HG02840 (cell line): ENCODE data around the gene PTPRT.

Experiments
- ATAC-seq: cut with Tn5 transposase; IDR thresholded peaks from one replicate; pipeline ENCODE4 v1.9.1; 2021; ENCODE audit warnings: mild to moderate bottlenecking, moderate library complexity, moderate number of reproducible peaks; ENCODE audit not compliant: unreplicated experiment, low FRiP score

The PTPRT gene

DNA sequence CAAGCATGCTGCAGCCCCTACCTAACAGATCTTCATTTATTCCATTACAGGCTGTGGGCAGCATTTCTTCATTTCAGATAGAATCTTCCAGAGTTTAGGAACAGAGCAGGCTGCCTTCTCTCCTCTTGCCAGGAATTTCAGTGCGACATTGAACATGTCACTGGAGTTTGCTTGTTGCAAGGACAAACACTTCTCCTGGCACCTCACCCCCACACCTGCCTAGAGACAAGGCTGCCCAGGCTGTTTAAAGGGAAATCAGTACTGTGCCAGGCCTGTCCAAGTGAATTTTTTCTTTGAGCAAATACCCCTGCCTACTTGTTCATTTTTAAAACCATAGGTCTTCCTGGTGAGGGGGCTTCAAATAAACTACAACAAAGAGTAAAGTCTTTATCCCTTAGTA lies 594.1 kb downstream of the PTPRT start:
- no peak for ATAC-seq

DNA sequence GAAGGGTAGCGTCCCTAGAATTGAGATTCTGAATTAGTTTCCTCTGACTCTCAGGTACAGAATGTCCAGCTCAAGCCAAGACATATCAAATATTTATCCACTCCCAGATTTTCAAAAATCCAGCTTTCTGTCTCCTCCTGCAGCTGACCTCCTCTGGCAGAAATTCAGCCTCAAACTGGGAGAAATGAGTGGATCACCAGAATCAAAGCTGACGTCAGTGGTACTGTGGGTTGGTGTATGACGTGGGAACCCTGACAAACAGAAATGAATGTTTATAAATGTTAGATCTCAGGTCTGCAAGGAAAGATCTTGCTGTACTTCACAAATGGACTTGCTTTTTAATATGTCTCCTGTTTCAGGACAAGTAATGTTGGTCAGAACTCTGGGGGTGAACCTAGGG lies 595.0 kb downstream of the PTPRT start:
- ATAC-seq: no peak

DNA sequence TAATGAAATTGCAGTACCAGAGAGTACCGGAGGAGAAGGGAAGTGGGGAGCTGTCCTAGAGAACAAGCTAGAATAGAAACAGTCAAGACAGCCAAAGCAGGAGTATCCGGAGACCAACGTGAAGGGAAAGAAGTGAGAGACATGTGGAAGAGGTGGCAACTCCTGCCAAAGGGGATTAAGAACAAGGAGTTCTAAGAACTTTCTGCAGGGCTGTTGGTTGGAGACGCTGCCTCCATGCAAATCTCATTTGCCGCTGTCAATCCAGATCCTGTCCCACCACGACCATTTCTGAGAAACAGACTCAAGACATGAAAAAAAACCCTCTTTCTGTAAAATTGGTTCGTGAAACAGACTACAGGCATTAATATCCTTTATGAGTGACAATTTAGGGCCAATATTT lies 595.7 kb downstream of the PTPRT start:
- no peak for ATAC-seq

DNA sequence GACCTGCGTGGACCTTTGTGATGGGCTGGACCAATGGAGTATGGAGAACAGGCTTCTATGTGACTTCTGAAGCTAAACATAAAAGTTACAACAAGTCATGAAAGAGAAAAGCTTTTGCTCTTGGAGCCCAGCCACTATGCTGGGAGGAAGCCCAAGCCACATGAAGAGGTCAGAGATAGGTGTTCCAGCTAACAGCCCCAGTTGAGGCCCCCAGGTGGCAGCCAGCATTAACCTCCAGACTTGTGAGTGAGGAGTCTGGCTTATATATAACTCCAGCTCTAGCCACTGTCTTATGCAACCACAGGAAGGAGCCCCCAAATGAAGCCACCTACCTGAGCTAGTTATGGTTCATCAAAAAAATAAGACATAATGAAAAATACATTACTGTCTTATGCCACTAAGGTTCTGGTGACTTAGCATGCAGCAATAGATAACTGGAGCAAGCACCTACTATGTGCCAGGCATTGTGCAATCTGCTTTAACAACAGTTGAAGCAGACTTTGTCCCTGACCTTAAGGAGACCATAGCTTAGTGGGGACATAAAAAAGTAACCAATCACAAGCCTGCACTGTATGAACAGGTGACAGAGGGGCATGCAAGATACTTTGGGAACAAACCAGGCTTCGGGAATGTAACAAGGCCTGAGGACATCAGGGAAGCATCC lies 599.6 kb downstream of the PTPRT start:
- ATAC-seq: no peak

DNA sequence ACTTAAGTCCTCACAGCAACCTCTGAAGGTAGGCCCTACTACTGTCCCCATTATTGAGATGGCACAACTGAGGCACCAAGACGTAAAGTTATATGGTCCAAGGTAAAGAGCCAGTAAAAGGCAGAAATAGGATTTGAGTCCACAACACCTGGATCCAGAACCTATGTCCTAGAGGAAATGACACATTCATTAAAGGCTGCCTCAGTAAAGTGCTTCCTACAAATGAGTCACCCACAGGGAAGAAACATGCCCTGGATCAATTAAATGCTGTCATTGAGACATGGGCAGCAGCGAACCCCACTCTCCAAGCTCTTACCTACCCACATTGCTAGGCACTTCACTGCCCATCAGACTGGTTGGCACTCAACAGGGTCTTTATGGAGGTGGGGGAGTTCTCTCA lies 600.9 kb downstream of the PTPRT start:
- ATAC-seq: no peak

DNA sequence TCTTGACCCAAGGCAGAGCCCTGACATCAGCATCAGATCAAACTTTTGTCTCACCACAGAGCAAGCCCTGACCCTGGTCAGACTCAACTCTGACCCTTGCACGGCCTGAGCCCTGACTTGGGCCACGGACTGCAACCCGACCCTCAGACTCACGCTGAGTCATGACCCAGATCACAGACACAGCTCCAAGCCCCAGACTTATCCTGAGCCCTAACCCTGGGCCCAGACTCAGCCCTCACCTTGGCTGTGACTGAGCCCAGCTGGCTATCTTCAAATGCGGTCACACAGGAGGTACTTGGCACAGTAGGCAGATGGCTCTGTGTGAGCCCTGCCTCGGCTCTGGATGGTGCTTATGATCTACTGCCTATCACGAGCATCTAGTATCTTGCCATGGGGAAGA lies 602.3 kb downstream of the PTPRT start:
- no peak for ATAC-seq

DNA sequence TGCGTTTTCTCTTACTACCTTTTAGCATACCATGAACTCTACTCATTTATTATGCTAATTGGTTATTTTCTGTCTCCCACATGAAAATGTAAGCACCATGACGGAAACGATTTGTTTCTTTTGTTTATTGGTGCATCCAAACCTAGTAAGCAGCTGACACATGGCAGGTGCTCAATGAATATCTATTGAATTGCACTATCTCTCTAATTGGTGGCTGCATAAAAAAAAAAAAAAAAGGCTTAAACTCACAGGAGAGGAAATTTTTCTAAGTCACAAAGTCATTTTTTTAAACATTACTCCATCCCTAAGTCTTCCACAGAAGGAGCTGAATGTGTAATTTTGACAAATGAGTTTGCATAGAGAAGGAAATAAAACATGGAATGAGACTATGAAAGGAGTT lies 608.4 kb downstream of the PTPRT start:
- no peak for ATAC-seq

DNA sequence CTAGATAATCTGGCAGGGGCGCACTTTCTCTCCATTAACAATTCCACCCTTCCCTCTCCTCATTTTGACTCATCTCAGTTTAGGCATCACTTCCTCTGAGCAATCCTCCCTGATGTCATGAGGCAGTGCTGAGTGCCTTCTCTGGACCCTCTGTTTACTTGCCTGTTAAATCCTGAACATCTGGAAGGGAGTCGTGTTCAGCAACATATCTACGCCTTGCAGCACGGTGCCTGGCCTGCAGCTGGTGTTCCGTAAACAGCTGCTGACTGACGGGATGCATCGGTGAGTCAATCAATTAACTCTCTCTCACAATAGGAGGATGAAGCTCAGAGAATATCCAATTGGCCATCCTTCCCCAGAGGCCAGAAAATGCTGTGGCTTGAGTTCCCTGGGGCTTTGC lies 613.5 kb downstream of the PTPRT start:
- ATAC-seq: no peak

DNA sequence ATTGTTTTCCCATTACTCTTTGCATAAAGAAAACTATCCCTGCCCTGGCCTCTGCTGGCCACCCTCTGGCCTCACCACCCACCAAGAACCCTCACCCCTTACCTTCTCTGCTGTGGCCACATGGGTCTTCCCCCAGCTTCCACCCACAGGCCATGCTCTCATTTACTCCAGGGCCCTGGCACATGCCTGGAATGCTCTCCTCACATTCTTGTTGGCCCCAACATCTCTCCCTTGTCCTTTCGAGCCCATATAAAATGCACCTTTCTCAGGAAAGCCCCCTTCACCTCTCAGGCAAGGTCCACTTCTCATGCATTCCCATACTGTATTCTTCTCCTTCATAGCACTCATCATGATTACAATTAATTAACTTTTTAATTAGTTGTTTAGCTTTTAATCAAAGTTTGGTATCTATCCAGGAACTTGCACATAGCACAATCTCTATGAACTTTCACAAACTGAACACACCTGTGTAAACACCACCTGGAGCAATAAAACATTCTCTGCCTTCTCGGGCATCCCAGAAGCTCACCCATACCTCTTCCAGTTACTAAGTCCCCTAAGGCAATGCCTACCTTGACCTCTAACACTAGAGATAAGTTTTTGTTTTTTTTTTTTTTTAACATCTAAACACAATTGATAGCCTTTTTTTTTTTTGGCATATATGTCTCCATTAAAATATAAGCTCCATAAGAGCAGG lies 617.2 kb downstream of the PTPRT start:
- ATAC-seq: no peak

DNA sequence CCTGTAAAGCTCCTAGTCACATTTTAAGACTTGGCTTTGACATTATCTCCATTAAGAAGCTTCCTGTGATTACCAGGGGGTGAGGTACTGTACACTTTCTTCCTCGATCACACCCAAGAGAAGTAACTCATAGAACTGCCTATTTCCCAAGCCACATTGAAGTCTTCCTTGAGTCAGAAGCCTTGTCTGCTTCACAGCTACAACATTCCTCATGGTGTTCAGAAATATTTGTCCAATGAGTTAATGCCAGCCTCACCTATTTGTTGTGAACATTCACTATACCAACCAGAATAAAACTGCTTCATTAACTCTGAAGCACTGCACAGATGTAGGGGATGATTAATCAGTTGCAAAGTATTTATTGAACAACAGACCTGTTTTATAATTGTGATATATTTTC lies 622.3 kb downstream of the PTPRT start:
- ATAC-seq: no peak

DNA sequence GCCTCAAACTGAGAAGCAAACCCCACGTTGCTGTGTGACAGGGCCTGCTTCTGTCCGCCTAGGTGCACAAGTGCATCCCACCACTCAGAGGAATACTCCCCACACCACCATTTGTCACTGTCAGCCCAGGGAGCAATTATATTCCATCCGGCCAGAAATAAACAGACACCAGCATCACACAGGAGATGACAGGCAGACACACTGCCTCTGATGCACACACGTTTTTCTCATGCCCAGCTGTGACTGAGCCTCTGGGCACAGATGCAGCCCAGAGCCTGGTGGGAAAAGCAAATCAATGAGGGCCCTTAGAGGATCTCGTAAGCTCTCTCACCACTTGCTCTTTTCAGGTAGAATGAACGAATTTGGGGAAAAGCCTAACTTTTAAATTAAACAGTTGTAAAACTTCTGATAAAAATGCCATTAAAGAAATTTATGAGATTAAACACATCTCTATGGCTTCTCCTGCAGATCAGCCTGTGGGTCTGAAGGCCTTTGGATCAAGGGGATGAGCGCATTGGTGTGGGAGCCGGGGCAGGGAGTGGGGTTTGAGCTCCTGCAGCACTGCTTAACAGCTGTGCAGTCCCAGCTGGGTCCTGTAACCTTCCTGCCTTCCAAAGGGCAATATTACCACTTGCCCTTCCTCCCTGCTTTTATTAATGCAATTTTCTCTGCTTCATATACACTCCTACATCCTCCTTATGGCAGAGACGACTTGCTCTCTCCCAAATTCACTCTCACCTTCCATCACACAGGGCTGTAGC lies 624.3 kb downstream of the PTPRT start:
- ATAC-seq: no peak

DNA sequence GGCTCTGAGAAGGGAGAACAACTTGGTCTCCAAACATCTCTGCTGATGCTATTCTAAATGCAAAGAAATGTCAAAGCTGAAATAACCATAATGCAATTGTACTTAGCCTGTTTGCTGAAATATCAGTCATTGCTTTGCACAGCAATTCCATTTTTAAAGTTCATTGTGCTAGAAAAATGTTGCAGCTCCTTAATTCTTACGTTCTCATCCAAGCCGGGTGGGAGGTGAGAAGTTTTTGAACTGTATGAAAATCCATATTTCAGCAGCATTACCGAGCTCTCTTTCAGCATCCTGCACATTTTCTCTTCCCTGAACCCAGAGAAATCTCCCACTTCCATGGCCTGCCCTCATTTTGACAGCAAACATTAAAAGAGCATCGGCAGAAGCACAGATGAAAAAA lies 630.0 kb downstream of the PTPRT start:
- ATAC-seq: no peak

DNA sequence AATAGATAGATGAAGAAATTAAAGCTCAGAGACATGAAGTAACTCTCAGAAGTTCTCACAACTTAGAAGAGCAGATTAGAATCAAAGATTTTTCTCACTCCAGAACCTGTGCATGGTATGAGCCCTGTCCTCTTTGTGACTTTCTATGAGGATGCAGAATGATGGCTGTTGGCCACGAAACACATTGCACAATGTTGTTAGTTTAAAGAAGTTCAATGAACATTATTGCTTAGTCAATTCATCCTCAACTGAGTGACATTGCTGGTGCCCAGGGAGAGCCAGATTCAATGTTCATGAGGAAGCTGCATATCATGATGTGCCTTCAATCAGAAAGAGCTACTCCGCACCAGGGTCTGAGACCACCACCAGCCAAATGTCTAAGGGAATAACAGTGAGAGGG lies 633.1 kb downstream of the PTPRT start:
- no peak for ATAC-seq

DNA sequence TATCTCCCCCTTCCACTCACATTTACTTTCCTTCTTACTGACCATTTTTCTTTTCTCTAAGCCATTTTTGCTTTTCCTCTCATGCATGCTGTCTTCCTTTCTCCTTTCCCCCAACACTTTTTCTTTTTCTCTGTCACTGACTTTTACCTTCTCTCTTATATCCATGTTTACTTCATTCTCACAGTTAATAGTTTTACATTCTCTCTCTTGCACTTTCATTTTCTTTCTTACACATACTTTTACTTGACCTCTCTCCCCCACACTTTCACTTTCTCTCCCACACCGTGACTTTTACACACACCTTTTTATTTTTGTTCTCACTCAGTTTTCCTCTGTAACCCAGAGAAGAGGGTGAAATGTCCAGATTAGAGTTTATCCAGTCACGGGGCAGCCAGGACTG lies 636.3 kb downstream of the PTPRT start:
- ATAC-seq: no peak

DNA sequence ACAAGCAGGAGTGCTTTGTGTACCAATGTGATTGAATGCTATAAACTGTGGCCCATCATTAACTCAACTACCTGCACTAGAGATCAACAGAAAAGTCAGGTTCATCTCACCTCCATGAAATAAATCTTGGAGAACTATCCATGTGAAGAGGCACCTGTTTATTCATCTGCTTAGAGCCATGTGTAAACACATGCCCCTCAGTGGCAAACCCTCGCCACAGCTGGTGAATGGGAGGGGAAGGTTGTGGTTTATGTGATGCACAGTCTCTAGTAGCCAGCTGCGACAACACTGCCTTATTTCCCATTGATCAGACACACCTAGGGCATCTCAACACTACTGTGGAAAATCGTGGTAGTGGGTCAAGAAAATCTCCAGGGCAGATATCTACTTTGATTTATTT lies 640.2 kb downstream of the PTPRT start:
- no peak for ATAC-seq

DNA sequence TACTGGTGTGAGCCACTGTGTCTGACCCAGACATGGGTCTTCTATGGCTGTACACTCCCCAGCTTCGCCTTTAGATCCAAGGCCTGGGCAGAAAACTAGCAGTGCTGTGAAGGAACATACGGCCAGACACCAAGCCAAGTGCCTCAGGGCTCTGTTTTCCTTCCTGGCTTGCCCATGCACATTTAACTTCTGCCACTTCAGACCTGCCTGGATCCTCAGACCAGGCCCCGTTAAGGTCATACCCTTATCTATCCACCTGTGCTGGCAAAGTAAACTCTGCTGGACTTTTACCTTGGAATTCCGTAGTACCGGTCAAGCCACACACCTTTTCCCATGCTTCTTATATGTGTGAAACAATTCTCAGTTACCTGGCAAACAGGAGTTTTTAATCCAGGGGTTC lies 644.8 kb downstream of the PTPRT start:
- ATAC-seq: no peak

DNA sequence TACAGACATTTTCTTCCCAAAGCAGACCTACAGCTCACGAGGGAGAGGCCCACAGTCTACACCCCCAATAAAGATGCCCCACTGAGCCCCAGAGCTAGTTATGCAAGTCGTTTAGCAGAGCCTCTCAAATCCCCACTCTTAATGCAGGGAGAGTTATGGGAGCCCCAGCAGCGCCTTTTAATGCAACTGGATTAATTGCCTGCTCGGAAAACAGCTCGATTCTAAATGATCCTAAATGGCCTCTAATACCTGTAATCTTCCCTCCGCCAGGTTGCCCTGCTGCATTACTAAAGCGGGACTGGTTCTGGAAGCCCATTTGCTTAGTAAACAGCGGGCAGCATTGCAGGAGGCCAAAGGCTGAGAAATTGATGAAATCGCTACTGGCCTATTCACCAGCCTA lies 656.9 kb downstream of the PTPRT start:
- no peak for ATAC-seq

DNA sequence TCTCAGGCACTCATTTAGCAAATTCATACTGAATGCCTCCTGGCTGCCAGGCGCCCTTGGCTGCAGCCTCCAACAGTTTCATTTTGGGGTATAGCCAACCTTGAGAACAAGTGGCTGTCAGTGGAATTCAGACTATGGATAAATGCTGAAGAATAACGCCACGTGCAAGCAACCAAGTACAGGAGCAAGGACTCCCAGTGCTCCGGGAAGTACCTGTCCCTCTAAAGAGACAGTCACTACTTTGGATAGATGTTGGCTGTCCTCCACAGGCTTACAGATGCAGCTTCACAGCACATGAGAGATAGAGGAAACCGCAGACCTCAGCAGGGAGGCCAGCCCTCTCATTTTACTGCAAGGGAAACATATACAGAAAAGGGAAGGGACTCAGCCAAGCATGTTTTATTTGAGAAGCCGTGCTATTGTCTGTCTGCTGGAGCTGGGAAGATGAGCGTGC lies 658.2 kb downstream of the PTPRT start:
- ATAC-seq: no peak

DNA sequence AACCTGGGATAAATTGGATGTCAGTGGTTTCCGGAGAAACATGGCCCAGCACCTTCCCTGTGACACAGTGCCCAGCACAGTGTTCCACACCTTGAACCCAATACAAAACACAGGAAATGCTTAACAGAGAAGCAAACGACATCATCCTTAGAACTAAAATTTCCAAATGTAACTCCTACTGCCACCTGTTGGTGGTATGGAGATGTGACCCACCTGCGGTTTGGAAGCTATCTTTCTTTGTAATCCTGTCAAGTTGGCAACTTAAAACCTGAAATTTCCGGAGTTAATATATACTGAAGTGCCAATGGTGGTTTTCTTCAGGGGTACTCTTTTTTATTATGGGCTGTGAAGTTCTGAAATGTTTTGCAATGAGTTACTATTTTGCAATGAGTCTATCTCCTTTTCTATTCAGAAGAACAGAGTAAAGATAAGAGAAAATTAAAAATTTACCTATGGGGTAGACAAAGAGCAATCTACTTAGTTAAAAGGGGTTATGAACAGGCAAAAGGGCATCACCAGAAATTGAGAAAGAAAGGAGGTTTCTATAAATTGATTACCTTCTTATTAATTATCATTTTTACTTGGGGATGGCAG lies 658.8 kb downstream of the PTPRT start:
- ATAC-seq: no peak

DNA sequence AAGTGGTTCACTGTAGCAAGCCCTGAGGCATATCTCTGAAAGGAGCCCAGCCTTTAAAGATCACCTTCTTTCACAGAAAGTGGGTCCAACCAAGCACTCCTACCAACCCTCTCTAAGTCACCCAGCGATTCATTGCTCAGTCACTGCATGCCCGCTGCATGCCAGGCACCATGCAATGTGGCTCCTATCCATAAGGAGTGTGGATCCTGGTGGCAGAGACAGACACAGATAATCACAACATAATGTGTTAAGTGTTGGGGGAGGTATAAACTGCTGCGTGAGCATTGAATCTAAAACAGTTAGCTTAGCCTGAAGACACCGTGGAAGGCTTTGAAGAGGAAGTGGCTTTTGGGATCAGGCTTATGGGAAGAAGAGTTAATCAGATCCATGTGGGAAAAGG lies 659.5 kb downstream of the PTPRT start:
- ATAC-seq: no peak

DNA sequence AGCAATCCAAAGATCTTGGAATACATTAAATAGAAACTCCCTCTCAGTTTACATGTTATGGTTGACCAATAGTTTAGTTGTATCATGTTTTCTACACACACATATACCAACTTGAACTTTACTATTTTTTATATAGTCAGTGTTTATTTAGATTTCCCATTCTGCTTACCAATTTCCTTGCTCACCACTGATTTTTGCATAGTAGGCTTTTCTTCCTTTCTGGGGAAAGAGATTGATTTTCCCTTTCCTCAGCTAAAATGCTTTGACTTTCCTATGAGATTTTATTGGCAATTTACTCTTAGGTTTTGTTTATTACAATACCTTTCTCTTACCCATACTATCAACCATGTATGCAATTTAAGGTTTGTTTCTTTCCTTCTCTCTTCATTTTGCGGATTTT lies 665.6 kb downstream of the PTPRT start:
- ATAC-seq: no peak
